Brain microvascular endothelial cell (primary cell): Measurements from ENCODE around the gene CCDC66.
"Not testable (repeated sequence)": the region's sequence is repeated elsewhere in the genome, so short reads cannot be mapped to it uniquely, and the experiment has no call there.

Source experiments
- DNase-seq: peaks from one replicate; pipeline ENCODE4 v3.0.0-alpha.2; 2020
- H3K27ac ChIP-seq: fragments of 250-450 bp; sonication (Bioruptor Pico); 2 replicates; pipeline ENCODE4 v1.5.1; 2020; ENCODE audit warnings: mild to moderate bottlenecking, moderate library complexity
- H3K27me3 ChIP-seq: fragments of 250-450 bp; sonication (Bioruptor Pico); replicated peaks from 2 replicates; pipeline ENCODE4 v1.5.1; 2020; ENCODE audit warnings: mild to moderate bottlenecking
- H3K36me3 ChIP-seq: fragments of 250-450 bp; sonication (Bioruptor Pico); replicated peaks from 2 replicates; pipeline ENCODE4 v1.5.1; 2020; ENCODE audit warnings: mild to moderate bottlenecking
- H3K4me3 ChIP-seq: 2 replicates; pipeline ENCODE4 v1.5.1; 2011; ENCODE audit warnings: low read depth, mild to moderate bottlenecking, control low read depth, low read length, moderate library complexity
- in situ Hi-C: cut with HindIII; loops from 2 replicates; pipeline ENCODE4 v1.10.0; 2017; ENCODE audit warnings: low sequenced_read_pairs, low pct_ligation_motif_present
- TF ChIP-seq, protein P1 (sequence below): IDR thresholded peaks from 2 replicates; pipeline ENCODE4 v1.5.1; 2011; ENCODE audit warnings: low read depth, mild to moderate bottlenecking, moderate library complexity, low read length, control low read depth, inconsistent platforms; ENCODE audit errors: missing control alignments

Gene CCDC66

DNA sequence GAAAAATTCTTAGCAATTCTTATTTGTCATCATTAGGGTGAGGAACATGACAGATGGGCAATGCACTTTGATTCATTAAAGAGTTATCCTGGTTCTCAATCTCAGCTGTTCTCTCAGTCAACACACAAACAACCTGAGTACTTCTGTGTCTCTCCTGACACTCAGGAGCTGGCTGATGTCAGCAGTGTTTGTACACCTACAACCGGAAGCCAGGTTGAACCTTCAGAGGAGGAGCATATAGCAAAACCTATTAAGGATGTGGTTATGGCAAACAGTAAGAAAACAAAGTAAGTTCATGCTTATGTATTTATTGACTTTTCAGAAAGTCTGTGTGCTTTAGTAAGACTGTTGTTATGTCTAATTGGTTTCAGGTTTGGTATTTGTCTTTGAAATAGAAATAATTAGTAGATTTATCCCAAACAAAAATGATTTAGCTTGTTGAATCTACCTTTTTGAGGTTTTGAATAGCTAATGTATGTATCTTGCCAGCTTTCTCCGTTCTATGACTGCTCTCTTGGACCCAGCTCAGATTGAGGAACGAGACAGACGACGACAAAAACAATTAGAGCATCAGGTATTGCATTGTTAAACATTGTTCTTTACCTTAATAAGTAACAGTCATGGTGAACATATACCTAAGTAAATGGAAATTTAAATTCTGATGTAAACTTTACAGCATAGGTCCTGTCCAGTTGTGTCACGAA, 36.6 kb downstream of the CCDC66 start:
- no peak overlapping the region for H3K27ac ChIP-seq
- H3K27me3 ChIP-seq = no peaks in the 10 kb centered on the region
- DNase-seq = no peak
- H3K4me3 ChIP-seq = no peak overlapping the region
- in situ Hi-C loops = no loop called here
- TF ChIP-seq, protein P1, sequence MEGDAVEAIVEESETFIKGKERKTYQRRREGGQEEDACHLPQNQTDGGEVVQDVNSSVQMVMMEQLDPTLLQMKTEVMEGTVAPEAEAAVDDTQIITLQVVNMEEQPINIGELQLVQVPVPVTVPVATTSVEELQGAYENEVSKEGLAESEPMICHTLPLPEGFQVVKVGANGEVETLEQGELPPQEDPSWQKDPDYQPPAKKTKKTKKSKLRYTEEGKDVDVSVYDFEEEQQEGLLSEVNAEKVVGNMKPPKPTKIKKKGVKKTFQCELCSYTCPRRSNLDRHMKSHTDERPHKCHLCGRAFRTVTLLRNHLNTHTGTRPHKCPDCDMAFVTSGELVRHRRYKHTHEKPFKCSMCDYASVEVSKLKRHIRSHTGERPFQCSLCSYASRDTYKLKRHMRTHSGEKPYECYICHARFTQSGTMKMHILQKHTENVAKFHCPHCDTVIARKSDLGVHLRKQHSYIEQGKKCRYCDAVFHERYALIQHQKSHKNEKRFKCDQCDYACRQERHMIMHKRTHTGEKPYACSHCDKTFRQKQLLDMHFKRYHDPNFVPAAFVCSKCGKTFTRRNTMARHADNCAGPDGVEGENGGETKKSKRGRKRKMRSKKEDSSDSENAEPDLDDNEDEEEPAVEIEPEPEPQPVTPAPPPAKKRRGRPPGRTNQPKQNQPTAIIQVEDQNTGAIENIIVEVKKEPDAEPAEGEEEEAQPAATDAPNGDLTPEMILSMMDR = no peak
- H3K36me3 ChIP-seq = peaks cover 11% of the 10 kb centered on the region

DNA sequence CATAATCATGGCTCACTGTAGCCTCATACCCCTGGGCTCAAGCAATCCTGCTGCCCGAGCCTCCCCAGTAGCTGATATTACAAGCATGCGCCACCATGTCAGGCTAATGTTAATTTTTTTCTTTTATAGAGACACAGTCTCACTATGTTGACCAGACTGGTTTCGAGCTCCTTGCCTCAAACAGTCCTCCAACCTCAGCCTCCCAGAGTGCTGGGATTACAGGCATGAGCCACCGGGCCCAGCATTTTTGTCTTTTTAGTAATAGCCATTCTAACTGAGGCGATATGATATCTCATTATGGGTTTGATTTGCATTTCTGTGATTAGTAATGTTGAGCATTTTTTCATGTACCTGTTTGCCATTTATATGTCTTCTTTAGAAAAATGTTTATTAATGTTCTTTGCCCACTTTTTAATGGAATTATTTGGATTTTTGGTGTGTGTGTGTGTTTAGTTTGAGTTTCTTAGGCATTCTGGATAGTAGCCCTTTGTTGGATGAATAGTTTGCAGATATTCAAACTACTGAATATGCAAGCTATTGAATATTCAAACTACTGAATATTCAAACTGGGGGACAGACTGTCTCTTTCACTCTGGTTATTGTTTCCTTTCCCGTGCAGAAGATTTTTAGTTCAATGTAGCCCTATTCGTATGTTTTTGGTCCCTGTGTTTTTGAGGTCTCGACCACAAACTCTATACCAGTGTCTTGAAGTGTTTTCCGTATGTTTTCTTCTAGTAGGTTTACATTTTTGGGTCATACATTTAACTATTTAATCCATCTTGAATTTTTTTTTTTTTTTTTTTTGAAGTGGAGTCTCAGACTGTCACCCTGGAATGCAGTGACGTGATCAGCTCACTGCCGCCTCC, 39.2 kb downstream of the CCDC66 start:
- Histone ChIP-seq H3K27me3 (no peaks in the 10 kb centered on the region), H3K27ac (no peak overlapping the region), H3K4me3 (no peak overlapping the region), H3K36me3 (peaks cover 11% of the 10 kb centered on the region)
- DNase-seq = no peak
- TF ChIP-seq, protein P1 = no peak
- in situ Hi-C loops = no loop called here

DNA sequence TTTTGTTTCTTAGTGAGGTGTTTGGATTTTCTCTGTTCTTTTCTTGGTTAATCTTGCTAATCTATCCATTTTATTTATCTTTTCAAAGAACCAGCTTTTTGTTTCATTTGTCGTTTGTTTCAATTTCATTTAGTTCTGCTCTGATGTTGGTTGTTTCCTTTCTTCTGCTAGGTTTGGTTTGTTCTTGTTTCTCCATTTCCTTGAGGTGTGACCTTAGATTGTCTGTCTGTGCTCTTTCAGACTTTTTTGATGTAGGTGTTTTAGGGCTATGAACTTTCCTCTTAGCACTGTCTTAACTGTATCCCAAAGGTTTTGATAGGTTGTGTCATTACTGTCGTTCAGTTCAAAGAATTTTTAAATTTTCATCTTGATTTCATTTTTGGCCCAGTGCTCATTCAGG, 51.5 kb downstream of the CCDC66 start:
- H3K27me3 ChIP-seq, H3K4me3 ChIP-seq, DNase-seq, H3K27ac ChIP-seq, H3K36me3 ChIP-seq, in situ Hi-C loops: not testable (repeated sequence)

DNA sequence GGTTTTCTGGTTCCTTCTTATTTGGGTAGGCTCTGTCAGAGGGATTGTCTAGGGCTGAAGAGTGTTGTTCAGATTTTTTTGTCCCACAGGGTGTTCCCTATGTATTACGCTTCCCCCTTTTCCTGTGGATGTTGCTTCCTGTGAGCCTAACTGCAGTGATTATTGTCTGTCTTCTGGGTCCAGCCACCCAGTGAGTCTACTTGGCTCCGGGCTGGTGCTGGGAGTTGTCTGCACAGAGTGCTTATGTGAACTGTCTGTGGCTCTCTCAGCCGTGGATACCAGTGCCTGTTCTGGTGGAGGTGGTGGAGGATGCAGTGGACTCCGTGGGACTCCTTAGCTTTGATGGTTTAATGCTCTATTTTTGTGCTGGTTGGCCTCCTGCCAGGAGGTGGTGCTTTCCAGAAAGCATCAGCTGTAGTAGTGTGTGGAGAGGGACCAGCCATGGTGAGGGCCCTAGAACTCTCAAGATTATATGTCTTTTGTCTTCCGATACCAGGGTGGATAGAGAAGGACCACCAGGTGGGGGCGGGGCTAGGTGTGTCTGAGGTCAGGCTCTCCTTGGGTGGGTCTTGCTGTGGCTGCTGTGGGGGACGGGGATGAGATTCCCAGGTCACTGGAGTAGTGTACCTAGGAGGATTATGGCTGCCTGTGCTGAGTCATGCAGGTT, 53.8 kb downstream of the CCDC66 start:
- TF ChIP-seq, protein P1 = no peak
- in situ Hi-C loops = no loop called here
- no peak for DNase-seq
- Histone ChIP-seq H3K4me3 (no peak overlapping the region), H3K36me3 (peaks cover 10% of the 10 kb centered on the region), H3K27me3 (no peaks in the 10 kb centered on the region), H3K27ac (no peak overlapping the region)

DNA sequence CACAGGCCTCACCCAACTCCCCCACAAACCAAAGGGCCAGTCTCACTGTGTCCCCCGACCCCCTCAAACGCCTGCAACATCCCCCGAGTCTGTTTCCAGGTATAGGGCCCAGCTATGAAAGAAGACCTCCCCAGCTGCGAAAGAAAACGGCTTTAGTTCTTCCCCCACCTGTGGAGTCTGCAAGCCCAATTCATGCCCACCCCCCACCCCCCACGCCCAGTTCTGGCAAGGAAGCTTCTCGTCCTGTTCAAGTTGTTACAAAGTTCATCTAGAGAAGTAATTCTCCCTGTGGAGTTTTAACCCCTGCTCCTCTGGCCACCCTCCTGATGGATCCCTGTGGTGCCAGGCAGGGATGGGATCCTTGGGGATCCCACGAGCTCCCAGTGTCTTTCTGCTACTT, 54.4 kb downstream of the CCDC66 start:
- H3K36me3 ChIP-seq = peaks cover 9% of the 10 kb centered on the region
- no peak overlapping the region for H3K27ac ChIP-seq
- no peak for DNase-seq
- in situ Hi-C loops = no loop called here
- H3K27me3 ChIP-seq = no peaks in the 10 kb centered on the region
- H3K4me3 ChIP-seq = no peak overlapping the region
- TF ChIP-seq, protein P1 = no peak

DNA sequence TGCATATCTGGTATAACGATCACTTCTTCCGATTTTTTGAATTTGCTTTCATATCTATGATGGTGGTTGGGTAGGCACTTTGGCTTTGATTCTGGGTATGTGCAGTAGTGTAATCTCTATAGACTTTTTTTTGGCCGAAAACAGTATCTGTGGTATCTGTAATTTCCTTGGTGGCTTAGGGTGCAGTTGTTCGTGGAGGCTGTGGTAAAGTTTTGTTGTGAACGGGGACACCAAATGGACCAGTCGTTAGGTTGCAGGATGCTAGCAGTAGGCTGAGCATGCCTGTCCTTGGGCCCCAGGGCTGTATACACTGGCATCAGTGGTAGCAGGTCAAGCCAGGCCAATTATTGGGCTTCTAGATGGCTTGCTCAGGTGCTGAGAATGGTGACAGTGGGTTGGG, 55.2 kb downstream of the CCDC66 start:
- Histone ChIP-seq H3K27me3 (no peaks in the 10 kb centered on the region), H3K36me3 (peaks cover 9% of the 10 kb centered on the region), H3K27ac (no peak overlapping the region), H3K4me3 (no peak overlapping the region)
- TF ChIP-seq, protein P1 = no peak
- in situ Hi-C loops = no loop called here
- DNase-seq = no peak
